GM23338 (cell line): Measurements from ENCODE around the gene SCAF8. TPM values are rescaled to one million over a fixed set of nuclear protein-coding genes. Genes with fewer than 3 reads are reported as not detected.

Experiments used
- ATAC-seq: fragments of 200-7000 bp; cut with Tn5 transposase; 3 replicates; pipeline ENCODE4 v1.9.1; 2020
- DNase-seq: peaks from one replicate; pipeline ENCODE4 v3.0.0-alpha.2; 2015; ENCODE audit warnings: low spot score
- H2AFZ ChIP-seq: fragments of 200-600 bp; sonication (generic); 2 replicates; pipeline ENCODE4 v1.8.0; 2016; ENCODE audit warnings: antibody characterized with exemption, mild to moderate bottlenecking, moderate library complexity
- H3F3A ChIP-seq: fragments of 200-600 bp; sonication (generic); replicated peaks from 2 replicates; pipeline ENCODE4 v1.8.0; 2017; ENCODE audit warnings: antibody characterized with exemption, mixed run types, low read depth
- H3K27ac ChIP-seq: fragments of 200-600 bp; sonication (generic); 2 replicates; pipeline ENCODE4 v1.6.1; 2016; ENCODE audit warnings: low read depth
- H3K27me3 ChIP-seq: fragments of 200-600 bp; sonication (generic); 2 replicates; pipeline ENCODE4 v1.8.0; 2016; ENCODE audit warnings: mild to moderate bottlenecking, mixed run types, moderate library complexity; ENCODE audit not compliant: insufficient read depth
- H3K36me3 ChIP-seq: fragments of 200-600 bp; sonication (generic); 2 replicates; pipeline ENCODE4 v1.8.0; 2016; ENCODE audit warnings: mild to moderate bottlenecking; ENCODE audit not compliant: insufficient read depth
- H3K4me1 ChIP-seq: fragments of 200-600 bp; sonication (generic); 2 replicates; pipeline ENCODE4 v1.8.0; 2016; ENCODE audit warnings: mild to moderate bottlenecking, moderate library complexity; ENCODE audit not compliant: insufficient read depth
- H3K4me2 ChIP-seq: fragments of 200-600 bp; sonication (generic); 2 replicates; pipeline ENCODE4 v1.7.1; 2017; ENCODE audit warnings: mixed run types
- H3K4me3 ChIP-seq: fragments of 200-600 bp; sonication (generic); 2 replicates; pipeline ENCODE4 v1.6.1; 2016; ENCODE audit warnings: mixed run types
- H3K79me2 ChIP-seq: fragments of 200-600 bp; sonication (generic); replicated peaks from 2 replicates; pipeline ENCODE4 v1.8.0; 2017; ENCODE audit warnings: mild to moderate bottlenecking; ENCODE audit not compliant: insufficient read depth
- H3K9me2 ChIP-seq: fragments of 200-600 bp; sonication (generic); 2 replicates; pipeline ENCODE4 v1.8.0; 2017; ENCODE audit not compliant: insufficient read depth
- H4K20me1 ChIP-seq: fragments of 200-600 bp; sonication (generic); replicated peaks from 2 replicates; pipeline ENCODE4 v1.8.0; 2017; ENCODE audit warnings: mild to moderate bottlenecking; ENCODE audit not compliant: insufficient read depth
- H3K27ac Mint-ChIP-seq: 2 replicates; pipeline ENCODE4 v1.8.0; 2020; ENCODE audit warnings: inconsistent platforms, mild to moderate bottlenecking, moderate library complexity, mixed read lengths
- H3K27me3 Mint-ChIP-seq: 3 replicates; pipeline ENCODE4 v1.8.0; 2022; ENCODE audit warnings: low read depth, mild to moderate bottlenecking, moderate library complexity, mixed read lengths, inconsistent platforms; ENCODE audit not compliant: insufficient read depth, poor library complexity
- H3K36me3 Mint-ChIP-seq: 3 replicates; pipeline ENCODE4 v1.8.0; 2021; ENCODE audit warnings: low read depth, mild to moderate bottlenecking, inconsistent platforms, moderate library complexity, mixed read lengths
- H3K4me1 Mint-ChIP-seq: 3 replicates; pipeline ENCODE4 v1.8.0; 2020; ENCODE audit warnings: mild to moderate bottlenecking, inconsistent platforms, mixed read lengths
- H3K4me3 Mint-ChIP-seq: 3 replicates; pipeline ENCODE4 v1.8.0; 2021; ENCODE audit warnings: moderate library complexity, mild to moderate bottlenecking, inconsistent platforms, mixed read lengths
- H3K9me3 Mint-ChIP-seq: 3 replicates; pipeline ENCODE4 v1.8.0; 2020; ENCODE audit warnings: moderate library complexity, mild to moderate bottlenecking, inconsistent platforms, mixed read lengths
- CREB1 ChIP-seq: fragments of 250-450 bp; sonication (Bioruptor Pico); IDR thresholded peaks from 2 replicates; pipeline ENCODE4 v1.5.0; 2020; ENCODE audit warnings: low read depth, mild to moderate bottlenecking, moderate library complexity
- EZH2 ChIP-seq: fragments of 200-600 bp; sonication (generic); IDR thresholded peaks from one replicate; pipeline ENCODE4 v1.8.0; 2017; ENCODE audit warnings: antibody characterized with exemption, mild to moderate bottlenecking, low read depth; ENCODE audit not compliant: unreplicated experiment
- EZH2phosphoT487 ChIP-seq: fragments of 200-600 bp; sonication (generic); IDR thresholded peaks from one replicate; pipeline ENCODE4 v1.8.1; 2018; ENCODE audit warnings: antibody characterized with exemption; ENCODE audit not compliant: unreplicated experiment
- JUNB ChIP-seq: IDR thresholded peaks from one replicate; pipeline ENCODE4 v1.6.1; 2016; ENCODE audit warnings: antibody characterized with exemption; ENCODE audit not compliant: unreplicated experiment
- POLR2AphosphoS5 ChIP-seq: IDR thresholded peaks from 2 replicates; pipeline ENCODE4 v1.6.1; 2016; ENCODE audit warnings: antibody characterized with exemption, low read depth
- ZNF462 ChIP-seq: fragments of 250-450 bp; sonication (Bioruptor Pico); IDR thresholded peaks from 2 replicates; pipeline ENCODE4 v1.5.0; 2020; ENCODE audit warnings: mild to moderate bottlenecking, moderate library complexity
- polyA plus RNA-seq: library from polyadenylated mRNA; unstranded; fragments of >200 nt; fragmentation: Nextera tagmentation; extraction: Ambion mirVana; gene quantifications from 2 replicates; pipeline ENCODE4 v1.2.1, GENCODE V29; 2016
- total RNA-seq: library from RNA; depleted of rRNA; stranded (reverse); fragments of >200 nt; shearing (Covaris generic); gene quantifications from 2 replicates; pipeline ENCODE4 v1.2.3, GENCODE V29; 2014
- TF ChIP-seq, protein P1 (sequence below): IDR thresholded peaks from one replicate; pipeline ENCODE4 v1.6.1; 2018; ENCODE audit warnings: antibody characterized with exemption; ENCODE audit not compliant: unreplicated experiment

SCAF8 gene
- total and polyA plus RNA-seq, 2 experiments from 2014 or later, result 13.8 to 37.9 TPM

GRCh38 chr6:154830771-154831170 lies 97.6 kb downstream of the SCAF8 start (continued):
- TF ChIP-seq POLR2AphosphoS5, result no peak
- TF ChIP-seq CREB1 (CRISPR knock-in tag), result no peak
- no peak for TF ChIP-seq JUNB
- no peak for TF ChIP-seq EZH2phosphoT487

GRCh38 chr6:154835307-154835706 lies 102.1 kb downstream of the SCAF8 start:
- no peak overlapping the region for H3K27ac Mint-ChIP-seq
- Histone ChIP-seq H3K4me2 (no peak overlapping the region), H2AFZ (no peak overlapping the region), H3K36me3 (peaks cover 21% of the 10 kb centered on the region), H3K27me3 (no peaks in the 10 kb centered on the region), H3K79me2 (peaks cover 81% of the 10 kb centered on the region), H3F3A (no peaks in the 10 kb centered on the region), H3K4me1 (peaks cover 22% of the 10 kb centered on the region), H3K9me2 (no peaks in the 10 kb centered on the region), H3K27ac (peak overlapping the region; percentile 27; the same call in 1 of the 2 replicates), H4K20me1 (peaks cover 23% of the 10 kb centered on the region; the same call in 1 of the 2 replicates), H3K4me3 (no peak overlapping the region)
- no peak for ATAC-seq
- DNase-seq, result no peak
- peaks cover 18% of the 10 kb centered on the region for H3K4me1 Mint-ChIP-seq
- H3K9me3 Mint-ChIP-seq, result no peaks in the 10 kb centered on the region
- H3K4me3 Mint-ChIP-seq, result no peak overlapping the region
- TF ChIP-seq EZH2, result no peak
- TF ChIP-seq, protein P1, sequence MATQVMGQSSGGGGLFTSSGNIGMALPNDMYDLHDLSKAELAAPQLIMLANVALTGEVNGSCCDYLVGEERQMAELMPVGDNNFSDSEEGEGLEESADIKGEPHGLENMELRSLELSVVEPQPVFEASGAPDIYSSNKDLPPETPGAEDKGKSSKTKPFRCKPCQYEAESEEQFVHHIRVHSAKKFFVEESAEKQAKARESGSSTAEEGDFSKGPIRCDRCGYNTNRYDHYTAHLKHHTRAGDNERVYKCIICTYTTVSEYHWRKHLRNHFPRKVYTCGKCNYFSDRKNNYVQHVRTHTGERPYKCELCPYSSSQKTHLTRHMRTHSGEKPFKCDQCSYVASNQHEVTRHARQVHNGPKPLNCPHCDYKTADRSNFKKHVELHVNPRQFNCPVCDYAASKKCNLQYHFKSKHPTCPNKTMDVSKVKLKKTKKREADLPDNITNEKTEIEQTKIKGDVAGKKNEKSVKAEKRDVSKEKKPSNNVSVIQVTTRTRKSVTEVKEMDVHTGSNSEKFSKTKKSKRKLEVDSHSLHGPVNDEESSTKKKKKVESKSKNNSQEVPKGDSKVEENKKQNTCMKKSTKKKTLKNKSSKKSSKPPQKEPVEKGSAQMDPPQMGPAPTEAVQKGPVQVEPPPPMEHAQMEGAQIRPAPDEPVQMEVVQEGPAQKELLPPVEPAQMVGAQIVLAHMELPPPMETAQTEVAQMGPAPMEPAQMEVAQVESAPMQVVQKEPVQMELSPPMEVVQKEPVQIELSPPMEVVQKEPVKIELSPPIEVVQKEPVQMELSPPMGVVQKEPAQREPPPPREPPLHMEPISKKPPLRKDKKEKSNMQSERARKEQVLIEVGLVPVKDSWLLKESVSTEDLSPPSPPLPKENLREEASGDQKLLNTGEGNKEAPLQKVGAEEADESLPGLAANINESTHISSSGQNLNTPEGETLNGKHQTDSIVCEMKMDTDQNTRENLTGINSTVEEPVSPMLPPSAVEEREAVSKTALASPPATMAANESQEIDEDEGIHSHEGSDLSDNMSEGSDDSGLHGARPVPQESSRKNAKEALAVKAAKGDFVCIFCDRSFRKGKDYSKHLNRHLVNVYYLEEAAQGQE, result no peak
- no peak for TF ChIP-seq ZNF462
- peaks cover 31% of the 10 kb centered on the region; the same call in 2 of the 3 replicates for H3K36me3 Mint-ChIP-seq
- no peaks in the 10 kb centered on the region for H3K27me3 Mint-ChIP-seq
